Pancreas (tissue), 10 donors: ENCODE measurements around the gene GPSM1. TPM values are rescaled to one million over a fixed set of nuclear protein-coding genes. Genes with fewer than 3 reads are reported as not detected.

ENCODE experiments used
- ATAC-seq, 4 donors: fragments of 200-7000 bp; cut with Tn5 transposase; one replicate each; pipeline versions ENCODE4 v1.8.0 to v1.9.1; 2020; ENCODE audit warnings: mild to moderate bottlenecking in 4 of 4, moderate library complexity in 4 of 4
- DNase-seq, 6 donors: peaks; one replicate each; pipeline ENCODE4 v3.0.0-alpha.2; 2020
- FAIRE-seq: peaks from 2 replicates; lab custom pipeline; 2012; peaks lifted over from hg19 to GRCh38; lab: Jason Lieb, UNC
- H3K27ac ChIP-seq, 4 donors: fragments of 200-600 bp; sonication (generic); 1 replicate in 3 of 4; 2 replicates in 1 of 4; pipeline versions ENCODE4 v1.5.0 to v1.8.0; 2020
- H3K27me3 ChIP-seq, 4 donors: fragments of 200-600 bp; one replicate each; pipeline ENCODE4 v1.8.0; 2021
- H3K36me3 ChIP-seq, 3 donors: fragments of 200-600 bp; sonication (generic) in 1 of 3; one replicate each; pipeline versions ENCODE4 v1.5.0 to v1.8.0; 2020 to 2021
- H3K4me1 ChIP-seq, 3 donors: fragments of 200-600 bp; one replicate each; pipeline ENCODE4 v1.8.0; 2021
- H3K4me3 ChIP-seq, 4 donors: fragments of 200-600 bp; sonication (generic) in 2 of 4; one replicate each; pipeline versions ENCODE4 v1.5.0 to v1.8.0; 2020 to 2021
- H3K9me3 ChIP-seq, 4 donors: fragments of 200-600 bp; one replicate each; pipeline ENCODE4 v1.8.0; 2021
- CTCF ChIP-seq, 4 donors: fragments of 200-600 bp; sonication (generic) in 3 of 4; IDR thresholded peaks; one replicate each; pipeline versions ENCODE4 v1.5.0 to v1.8.0; 2021; ENCODE audit warnings: antibody characterized with exemption in 4 of 4
- WGBS, 2 donors: extraction: QIAGEN DNeasy Blood & Tissue Kit; methylation state at CpG; one replicate each; pipeline ENCODE4 v1.1.7; 2013; 5-methylcytosine and 5-hydroxymethylcytosine counted together
- intact Hi-C, 3 donors: fragments of 100-400 bp; cut with DNase I; formaldehyde crosslinking; loops; one replicate each; pipeline versions ENCODE4 v1.11.1 to v1.14.2; 2022
- polyA plus RNA-seq, 2 donors: library from polyadenylated mRNA; stranded (reverse); fragments of 200-250 nt; gene quantifications; one replicate each; pipeline ENCODE4 v1.2.3, GENCODE V29; 2013
- total RNA-seq, 6 donors: library from RNA; stranded (reverse); fragmentation: NEBNext Ultra II Directional in 4 of 6; extraction: Animal tissue kit (Norgen Biotek cat#: 25700) in 4 of 6; gene quantifications; one replicate each; pipeline versions ENCODE4 v1.2.1 to v1.2.4, GENCODE V29; 2021 to 2023
- donor health status: healthy with polysubstance abuse.
- donor health status: DM: no; HTN: no; CAD: no; lungs with moderate emphysema.
- donor health status: DM: no; HTN: no; CAD: no.
- donor health status: control.
- donor health status: control.
- donor health status: Bipolar disorder and iron deficiency.
- donor health status: DM: yes; HTN: yes; CAD: no.
- donor health status: DM: no; HTN: no; CAD: no.
- donor health status: DM: no; HTN: no; CAD: no.
- donor health status: DM: yes; HTN: yes; CAD: no.

Gene GPSM1
- total and polyA plus RNA-seq, 8 donors, result 6.8 to 54.4 (median 12.6) TPM

- ATAC-seq, result no peak
- H3K27ac ChIP-seq, result no peak overlapping the region
- no peaks in the 10 kb centered on the region for H3K9me3 ChIP-seq
- no peak for TF ChIP-seq CTCF (IDR thresholded peaks at IDR 0.05)
- intact Hi-C loops, result no loop called here
- H3K4me3 ChIP-seq, result no peak overlapping the region
- H3K27me3 ChIP-seq, result no peaks in the 10 kb centered on the region
- DNase-seq, result peak in 2 of 6 donors; percentile 25 to 50
- no peak for FAIRE-seq
- 72 to 82% methylated on average over 22 of the region's 22 CpGs for WGBS, 2 donors
- no peaks in the 10 kb centered on the region for H3K4me1 ChIP-seq
- no peaks in the 10 kb centered on the region for H3K36me3 ChIP-seq
These were observed 18.1 kb upstream of the GPSM1 start for GRCh38 chr9:136309101-136309801.

GRCh38 chr9:136309806-136310220 lies 17.5 kb upstream of the GPSM1 start:
- H3K36me3 ChIP-seq, result no peaks in the 10 kb centered on the region
- no peak overlapping the region for H3K27ac ChIP-seq
- H3K4me3 ChIP-seq, result no peak overlapping the region
- no peak for ATAC-seq
- TF ChIP-seq CTCF (IDR thresholded peaks at IDR 0.05), result no peak
- FAIRE-seq, result no peak
- 79 to 84% methylated on average over 5 of the region's 5 CpGs for WGBS, 2 donors
- H3K9me3 ChIP-seq, result no peaks in the 10 kb centered on the region
- intact Hi-C loops, result loop anchor here in 1 of 3 donors (10.0 kb wide), 1 partner anchor 325 kb away; no protein-coding TSS in a partner anchor
- H3K27me3 ChIP-seq, result no peaks in the 10 kb centered on the region
- H3K4me1 ChIP-seq, result no peaks in the 10 kb centered on the region
- DNase-seq, result no peak

GRCh38 chr9:136310273-136311030 lies 16.9 kb upstream of the GPSM1 start:
- WGBS, 2 donors, result 58 to 72% methylated on average over 28 of the region's 28 CpGs
- H3K36me3 ChIP-seq, result no peaks in the 10 kb centered on the region
- TF ChIP-seq CTCF (IDR thresholded peaks at IDR 0.05), result no peak
- ATAC-seq, result peak in 2 of 4 donors; percentile 23 to 25
- no peak overlapping the region for H3K27ac ChIP-seq
- FAIRE-seq, result no peak
- peak in 2 of 6 donors; percentile 31 to 77 for DNase-seq
- no peaks in the 10 kb centered on the region for H3K9me3 ChIP-seq
- H3K27me3 ChIP-seq, result no peaks in the 10 kb centered on the region
- no peak overlapping the region for H3K4me3 ChIP-seq
- intact Hi-C loops, result loop anchor here in 1 of 3 donors (10.0 kb wide), 1 partner anchor 324 kb away; no protein-coding TSS in a partner anchor
- no peaks in the 10 kb centered on the region for H3K4me1 ChIP-seq

DNA sequence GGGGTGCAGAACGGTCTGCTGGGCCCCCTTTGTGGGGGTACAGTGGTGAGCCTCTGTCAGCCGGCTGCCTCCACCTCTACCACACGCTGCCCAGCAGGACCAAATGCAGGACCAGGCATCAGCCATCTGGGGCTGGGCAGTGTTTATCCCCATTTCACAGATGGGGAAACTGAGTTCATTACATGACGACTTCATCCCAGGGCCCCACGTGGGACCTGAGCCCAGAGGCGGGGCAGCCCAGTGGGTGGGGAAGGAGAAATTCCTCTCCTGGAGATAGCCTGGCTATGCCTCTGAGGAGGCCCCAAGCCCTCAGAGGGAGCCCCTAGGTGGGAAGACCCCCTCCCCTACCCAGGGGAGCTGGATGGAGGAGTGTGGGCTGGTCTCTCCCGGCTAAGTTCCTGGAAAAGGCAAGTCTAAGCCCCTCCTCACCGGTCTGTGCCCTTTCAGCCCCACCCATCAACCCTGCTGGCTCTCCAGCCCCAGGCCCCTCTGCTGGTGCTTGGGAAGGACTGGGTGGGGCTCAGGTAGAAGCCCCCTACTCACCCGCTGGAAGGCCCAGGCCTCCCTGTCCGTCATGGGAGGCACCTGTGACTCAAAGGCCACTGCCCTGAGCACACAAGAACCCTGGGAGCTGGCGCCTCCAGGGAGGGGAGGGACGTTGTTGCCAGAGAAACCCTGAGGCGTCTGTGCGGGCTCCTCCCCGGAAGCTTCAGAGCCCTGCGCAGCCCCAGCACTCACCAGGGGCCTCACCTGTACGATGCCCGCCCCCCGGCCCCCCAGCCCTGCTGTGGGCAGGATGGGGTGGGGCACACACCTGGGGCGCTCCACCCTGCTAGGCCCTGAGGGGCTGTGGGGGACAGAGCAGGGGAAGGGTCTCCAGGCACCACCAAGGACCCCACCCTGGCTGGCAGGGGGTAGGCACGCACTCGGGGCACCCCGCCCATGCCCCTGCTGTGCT lies 16.0 kb upstream of the GPSM1 start:
- Histone ChIP-seq H3K4me1 (no peaks in the 10 kb centered on the region), H3K36me3 (no peaks in the 10 kb centered on the region), H3K27ac (no peak overlapping the region), H3K27me3 (no peaks in the 10 kb centered on the region), H3K4me3 (no peak overlapping the region), H3K9me3 (no peaks in the 10 kb centered on the region)
- WGBS, 2 donors, result 36 to 48% methylated on average over 22 to 23 of the region's 23 CpGs
- TF ChIP-seq CTCF (IDR thresholded peaks at IDR 0.05), result no peak
- ATAC-seq (peak in 2 of 4 donors; percentile 66 to 73), FAIRE-seq (no peak), DNase-seq (peak in 2 of 6 donors; percentile 22 to 73)
- intact Hi-C loops, result loop anchor here in 1 of 3 donors (10.0 kb wide), 1 partner anchor 323 kb away; no protein-coding TSS in a partner anchor
